Measurements from ENCODE around the gene USP10.

USP10 gene

DNA sequence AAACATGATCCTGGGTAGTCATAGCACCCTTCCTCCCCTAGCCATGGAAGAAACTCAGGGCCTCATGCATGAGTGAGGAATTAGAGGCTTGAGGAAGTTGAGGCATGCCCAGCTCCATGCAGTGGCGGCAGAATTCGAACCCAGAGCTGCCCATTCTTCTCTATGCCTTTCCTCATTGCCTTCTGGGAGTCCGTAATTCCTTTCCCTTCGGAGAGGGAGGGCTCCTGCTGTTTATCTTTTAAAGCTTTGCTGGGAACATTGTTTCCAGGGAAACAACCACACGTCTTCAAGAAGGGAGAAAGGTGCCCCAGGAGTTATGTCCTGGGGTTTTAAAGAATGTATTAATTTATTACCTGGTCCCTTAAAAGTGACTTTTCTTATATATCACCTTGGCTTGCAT is 128.5 kb downstream of the USP10 start:
- H3K4me3 ChIP-seq (replicated peaks in 1 of 2; ENCODE audit: low read depth in 2 of 2, low read length in 2 of 2): no peak overlapping the region
- no peak for DNase-seq (ENCODE audit: low read depth in 2 of 2)
- no peak for TF ChIP-seq CTCF (IDR thresholded peaks at IDR 0.05; ENCODE audit: low read depth, low read length)

Data from cardiac fibroblast (primary cell).